Endothelial cell (in vitro differentiated cells): ENCODE results near the gene CPT2. TPM values are rescaled to one million over a fixed set of nuclear protein-coding genes. Genes with fewer than 3 reads are reported as not detected.

ENCODE experiments used
- DNase-seq: peaks from one replicate; pipeline ENCODE4 v3.0.0; 2021; ENCODE audit warnings: low spot score
- H3K27ac Mint-ChIP-seq: one replicate; pipeline ENCODE4 v1.8.0; 2021; ENCODE audit warnings: mixed read lengths, inconsistent platforms; ENCODE audit not compliant: unreplicated experiment
- H3K27me3 Mint-ChIP-seq: one replicate; pipeline ENCODE4 v1.8.0; 2021; ENCODE audit warnings: mild to moderate bottlenecking, moderate library complexity, mixed read lengths, inconsistent platforms; ENCODE audit not compliant: unreplicated experiment
- H3K36me3 Mint-ChIP-seq: one replicate; pipeline ENCODE4 v1.8.0; 2021; ENCODE audit warnings: mild to moderate bottlenecking, low read depth, mixed read lengths, inconsistent platforms; ENCODE audit not compliant: unreplicated experiment
- H3K4me1 Mint-ChIP-seq: one replicate; pipeline ENCODE4 v1.8.0; 2021; ENCODE audit warnings: mild to moderate bottlenecking, mixed read lengths, inconsistent platforms; ENCODE audit not compliant: unreplicated experiment
- H3K4me3 Mint-ChIP-seq: one replicate; pipeline ENCODE4 v1.8.0; 2021; ENCODE audit warnings: mild to moderate bottlenecking, mixed read lengths, inconsistent platforms; ENCODE audit not compliant: unreplicated experiment
- H3K9me3 Mint-ChIP-seq: one replicate; pipeline ENCODE4 v1.8.0; 2021; ENCODE audit warnings: mixed read lengths, inconsistent platforms; ENCODE audit not compliant: unreplicated experiment
- CTCF ChIP-seq: fragments of 200-600 bp; sonication (generic); IDR thresholded peaks from one replicate; pipeline ENCODE4 v1.5.0; 2021; ENCODE audit warnings: antibody characterized with exemption; ENCODE audit not compliant: unreplicated experiment
- total RNA-seq: library from RNA; stranded (reverse); fragmentation: NEBNext Ultra II Directional; extraction: Animal tissue kit (Norgen Biotek cat#: 25700); gene quantifications from one replicate; pipeline ENCODE4 v1.2.1, GENCODE V29; 2021; ENCODE audit not compliant: unreplicated experiment

Gene CPT2
- total RNA-seq, 1 donor from 2014 or later: 17.6 TPM

GRCh38 chr1:53260631-53261247 lies 64.1 kb downstream of the CPT2 start:
- H3K4me1 Mint-ChIP-seq: peaks cover 8% of the 10 kb centered on the region

GRCh38 chr1:53262000-53262399 lies 65.4 kb downstream of the CPT2 start:
- H3K4me3 Mint-ChIP-seq: no peak overlapping the region
- H3K27ac Mint-ChIP-seq: no peak overlapping the region
- no peak for DNase-seq
- H3K4me1 Mint-ChIP-seq: peaks cover 8% of the 10 kb centered on the region
- H3K9me3 Mint-ChIP-seq: no peaks in the 10 kb centered on the region
- peaks cover 6% of the 10 kb centered on the region for H3K27me3 Mint-ChIP-seq
- peaks cover 15% of the 10 kb centered on the region for H3K36me3 Mint-ChIP-seq
- no peak for TF ChIP-seq CTCF

More at GRCh38 chr1:53260631-53261247, 64.1 kb downstream of the CPT2 start:
- TF ChIP-seq CTCF: no peak
- Mint-ChIP-seq H3K36me3 (peaks cover 15% of the 10 kb centered on the region), H3K27me3 (peaks cover 8% of the 10 kb centered on the region), H3K9me3 (no peaks in the 10 kb centered on the region), H3K4me3 (no peak overlapping the region), H3K27ac (peak overlapping the region; percentile 27)
- DNase-seq: no peak

Other genes starting within 250 kb of the CPT2 start
- 0.10 TPM for gene PODN, start 134.6 kb upstream of the CPT2 start, total RNA-seq
- not detected for gene SLC1A7, start 54.2 kb upstream of the CPT2 start, total RNA-seq
- 65.0 TPM for gene CZIB, start 23.8 kb downstream of the CPT2 start, total RNA-seq
- gene MAGOH, start 41.7 kb downstream of the CPT2 start, total RNA-seq: 57.3 TPM
- gene LRP8, start 131.2 kb downstream of the CPT2 start, total RNA-seq: 15.8 TPM